NCI-H82 (cell line): ENCODE results near the gene ATP5IF1.

Source experiments
- DNase-seq: peaks from one replicate; lab custom pipeline; 2025; lab: John Stamatoyannopoulos, UW

Gene ATP5IF1

DNA sequence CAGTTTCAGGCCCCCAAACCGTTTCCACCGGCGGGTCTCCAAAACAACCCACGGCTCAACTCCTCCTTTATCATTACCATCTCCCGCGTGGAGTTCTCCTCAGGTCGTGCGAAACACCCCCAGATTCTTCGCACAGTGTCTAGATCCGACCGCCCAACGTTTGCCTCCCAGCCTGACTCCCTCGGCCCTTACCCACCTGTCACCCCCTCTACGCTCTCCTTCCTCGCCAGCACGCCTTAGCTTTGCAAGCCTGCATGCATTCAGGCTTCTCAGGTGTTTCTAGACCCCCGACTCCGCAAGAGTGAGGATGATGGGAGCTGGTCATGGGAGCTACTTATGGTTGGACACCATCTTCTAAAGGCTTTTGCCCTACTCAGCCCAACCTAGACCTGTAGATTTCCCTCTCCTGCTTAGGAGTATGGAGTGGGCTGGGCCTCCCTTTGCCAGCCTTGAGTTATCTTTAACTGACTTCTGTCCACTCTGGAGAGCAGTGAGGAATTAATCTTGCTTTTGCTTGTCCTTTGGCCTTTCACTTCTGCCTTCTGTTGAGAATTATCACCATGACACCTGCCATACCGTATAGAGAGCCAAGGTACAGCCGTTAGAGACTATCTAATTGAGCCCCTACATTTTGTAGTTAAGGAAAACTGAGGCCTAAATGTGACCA, 865 bp downstream of the ATP5IF1 start:
- peak; percentile 51 for DNase-seq

DNA sequence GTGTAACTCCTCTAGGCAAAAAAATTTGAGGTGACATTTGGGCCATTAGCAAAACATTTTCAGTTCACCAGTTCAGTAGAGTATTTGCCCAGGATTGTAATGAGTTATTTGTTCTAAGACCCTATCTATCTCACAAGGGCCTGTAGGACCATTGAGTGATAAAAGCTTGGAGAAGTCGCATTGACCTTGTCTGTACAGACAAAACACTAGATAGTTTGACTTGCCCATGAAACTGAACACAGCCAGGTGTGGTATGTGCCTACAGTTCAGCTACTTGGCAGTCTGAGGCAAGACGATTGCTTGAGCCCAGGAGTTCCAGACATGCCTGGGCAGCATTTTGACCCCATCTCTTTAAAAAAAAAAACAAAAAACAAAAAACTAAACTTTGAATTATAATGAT, 3.1 kb downstream of the ATP5IF1 start:
- DNase-seq: no peak

DNA sequence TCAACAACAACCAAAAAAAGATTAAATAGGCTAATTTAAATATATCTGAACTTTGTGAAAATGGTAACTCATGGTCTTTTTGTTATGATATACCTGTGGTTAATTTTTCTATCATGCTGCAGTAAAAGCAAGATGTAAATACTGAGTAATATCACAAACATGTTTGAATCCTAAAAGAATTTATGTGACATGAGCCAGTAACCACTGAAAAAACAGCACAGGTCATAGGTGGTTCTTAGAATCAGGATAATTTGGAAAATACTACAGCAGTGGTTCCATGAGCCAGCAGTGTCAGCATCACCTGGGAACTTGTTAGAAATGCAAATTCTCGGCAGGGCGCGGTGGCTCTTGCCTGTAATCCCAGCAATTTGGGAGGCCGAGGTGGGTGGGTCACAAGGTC, 4.1 kb downstream of the ATP5IF1 start:
- DNase-seq: no peak

DNA sequence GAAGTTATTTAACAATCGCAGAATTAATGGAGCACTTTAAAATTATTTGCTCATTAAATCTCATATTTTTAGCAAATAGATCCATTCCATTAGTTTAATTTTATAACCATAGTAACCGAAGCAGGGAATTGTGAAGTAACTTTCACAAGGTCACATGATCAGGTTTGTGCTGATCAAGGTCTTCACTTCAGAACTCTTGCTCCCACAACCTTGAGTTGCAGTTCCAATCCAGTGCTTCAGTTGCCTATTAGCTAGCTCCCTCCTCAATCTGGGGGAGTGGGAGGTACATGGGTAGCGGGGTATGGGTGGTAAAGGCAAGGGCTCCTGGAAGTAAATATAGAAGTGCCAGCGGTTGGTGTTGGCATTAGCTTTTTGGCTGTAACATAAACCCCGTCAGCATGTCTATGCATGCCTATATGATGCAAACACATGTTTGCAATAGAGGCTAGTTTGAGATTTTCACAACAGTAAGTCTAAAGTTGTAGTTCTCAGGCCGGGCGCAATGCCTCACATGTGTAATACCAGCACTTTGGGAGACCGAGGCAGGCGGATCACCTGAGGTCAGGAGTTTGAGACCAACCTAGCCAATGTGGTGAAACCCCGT, 5.8 kb downstream of the ATP5IF1 start:
- no peak for DNase-seq

DNA sequence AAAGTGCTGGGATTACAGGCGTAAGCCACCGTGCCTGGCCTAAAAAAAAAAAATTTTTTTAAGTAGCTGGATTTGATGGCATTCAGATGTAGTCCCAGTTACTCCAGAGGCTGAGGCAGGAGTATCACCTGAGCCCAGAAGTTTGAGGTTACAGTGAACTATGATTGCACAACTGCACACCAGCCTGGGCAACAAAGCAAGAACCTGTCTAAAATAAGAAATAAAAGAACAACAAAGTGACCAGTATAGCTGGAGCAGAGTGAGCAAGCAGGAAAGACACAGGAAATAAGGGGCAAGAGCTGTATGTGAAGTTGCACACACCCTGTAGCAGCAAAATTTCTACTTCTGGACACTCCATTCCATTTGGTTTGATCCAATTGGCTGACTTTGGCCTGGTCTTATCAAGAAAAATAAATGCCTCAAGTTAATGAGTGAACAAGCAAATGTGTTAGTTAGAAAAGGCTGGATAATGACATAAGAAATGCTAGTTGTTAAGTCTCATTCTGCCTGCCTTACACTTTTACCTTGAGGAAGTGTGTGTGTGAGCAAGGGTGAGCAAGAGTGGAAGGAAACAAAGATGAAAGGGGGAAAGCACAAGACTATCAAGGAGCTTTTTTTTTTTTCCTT, 7.9 kb downstream of the ATP5IF1 start:
- DNase-seq: no peak

DNA sequence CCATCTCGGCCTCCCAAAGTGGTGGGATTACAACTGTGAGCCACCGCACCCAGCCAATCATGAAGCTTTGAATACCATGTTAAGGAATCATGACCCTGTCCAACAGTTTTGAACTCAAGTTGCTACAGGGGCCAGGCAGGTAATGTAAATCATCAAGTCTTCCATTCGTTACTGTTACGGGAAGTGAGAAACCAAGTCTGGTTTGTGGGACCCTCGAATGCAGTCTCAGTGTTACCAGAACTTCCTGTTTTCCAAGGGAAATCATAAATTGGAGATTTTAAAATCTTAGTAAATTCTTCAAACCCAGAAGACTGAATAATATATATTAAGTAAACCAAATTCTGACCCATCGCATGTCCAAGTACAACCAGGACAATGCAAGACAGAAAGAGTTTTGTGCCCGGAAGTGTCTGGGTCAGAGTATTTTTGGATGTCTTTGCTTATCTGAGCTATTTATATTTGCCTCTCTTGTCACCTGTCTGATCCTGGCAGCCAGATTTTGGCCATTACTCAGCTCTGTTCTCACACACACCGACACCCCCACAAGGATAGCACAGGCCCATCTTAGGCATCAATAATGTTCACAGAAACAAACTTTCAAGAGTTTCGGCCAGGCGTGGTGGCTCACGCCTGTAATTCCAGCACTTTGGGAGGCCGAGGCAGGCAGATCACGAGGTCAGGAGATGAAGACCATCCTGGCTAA, 8.8 kb downstream of the ATP5IF1 start:
- DNase-seq: no peak

DNA sequence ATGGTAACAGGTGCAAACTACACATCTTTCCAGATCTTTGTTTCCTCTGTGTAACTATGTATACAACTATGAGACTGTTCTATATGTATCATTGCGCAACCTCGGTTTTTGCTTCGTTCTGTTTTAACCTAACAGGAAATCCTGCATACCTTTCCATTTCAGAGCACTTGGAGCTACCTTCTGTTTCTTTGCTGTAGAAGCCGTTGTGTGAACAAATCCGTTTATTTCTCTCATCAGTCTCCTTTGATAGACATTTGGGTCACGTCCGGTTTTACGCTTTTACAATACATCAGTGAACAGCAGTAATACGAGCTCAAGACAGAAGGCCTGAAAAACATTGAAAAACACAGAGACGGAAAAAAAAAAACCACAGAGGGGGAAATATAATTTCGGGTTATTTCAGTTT, 10.5 kb downstream of the ATP5IF1 start:
- peak; percentile 28 for DNase-seq

DNA sequence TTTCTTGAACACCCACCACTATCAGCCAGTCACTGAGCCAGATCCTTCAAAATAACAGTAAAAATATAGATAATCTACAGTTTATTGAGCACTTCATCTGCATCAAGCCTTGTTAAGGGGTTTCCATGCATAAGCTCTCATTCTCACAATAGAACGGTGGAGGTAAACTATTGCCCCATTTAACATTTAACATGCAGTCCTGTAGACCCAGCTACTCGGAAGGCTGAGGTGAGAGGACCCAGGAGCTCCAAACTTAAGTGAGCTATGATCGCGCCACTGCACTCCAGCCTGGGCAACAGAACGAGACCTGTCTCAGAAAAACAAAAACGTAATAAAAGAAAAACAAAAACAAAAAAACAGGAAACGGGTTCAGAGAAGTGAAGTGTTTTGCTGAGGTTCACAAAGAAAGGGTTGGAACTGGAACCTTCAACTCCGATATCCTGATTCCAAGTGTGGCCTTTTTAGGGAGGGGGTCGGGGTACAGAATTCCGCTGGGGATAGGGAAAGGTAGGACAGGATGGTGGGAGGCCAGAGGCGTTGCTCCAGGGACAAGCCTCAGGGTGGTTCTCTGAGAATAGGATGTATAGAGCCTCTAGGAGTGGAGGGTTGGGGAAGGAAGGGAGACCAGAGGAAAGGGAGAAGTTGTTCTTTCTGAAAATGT, 11.8 kb downstream of the ATP5IF1 start:
- no peak for DNase-seq

DNA sequence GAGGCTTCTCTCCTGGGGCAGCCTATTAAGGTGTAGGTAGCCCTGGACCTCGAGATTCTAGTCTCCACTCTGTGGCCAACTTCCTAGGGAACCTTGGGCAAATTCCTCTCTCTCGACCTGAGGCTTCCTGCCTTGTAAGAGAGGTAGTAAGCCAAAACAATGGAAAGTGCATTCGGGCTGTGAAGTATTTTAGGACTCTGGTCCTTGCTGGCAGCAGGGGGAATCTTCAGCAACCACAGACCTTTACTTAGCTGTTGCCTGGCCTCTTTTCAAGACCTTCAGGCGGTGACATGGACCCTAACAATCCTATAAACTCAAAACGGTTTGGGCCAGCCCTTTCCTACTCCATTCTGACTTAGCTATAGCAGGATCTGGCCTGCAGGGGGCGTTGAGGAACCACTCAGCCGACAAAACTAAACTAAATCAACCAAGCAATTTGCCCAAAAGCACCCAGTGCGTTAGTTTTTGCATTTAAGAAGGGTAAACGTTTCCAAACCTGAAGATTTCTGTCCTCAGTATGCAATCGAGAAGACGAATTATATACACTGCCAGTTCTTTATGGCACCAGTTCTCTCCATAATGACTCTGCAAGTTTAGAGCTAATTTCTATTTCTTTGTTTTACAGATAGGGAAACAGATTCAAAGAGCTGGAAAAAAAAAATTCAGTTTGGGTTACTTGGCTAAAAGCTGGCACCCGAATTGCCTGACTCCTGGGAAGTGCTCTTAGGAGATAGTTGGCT, 12.5 kb downstream of the ATP5IF1 start:
- DNase-seq: peak; percentile 86

DNA sequence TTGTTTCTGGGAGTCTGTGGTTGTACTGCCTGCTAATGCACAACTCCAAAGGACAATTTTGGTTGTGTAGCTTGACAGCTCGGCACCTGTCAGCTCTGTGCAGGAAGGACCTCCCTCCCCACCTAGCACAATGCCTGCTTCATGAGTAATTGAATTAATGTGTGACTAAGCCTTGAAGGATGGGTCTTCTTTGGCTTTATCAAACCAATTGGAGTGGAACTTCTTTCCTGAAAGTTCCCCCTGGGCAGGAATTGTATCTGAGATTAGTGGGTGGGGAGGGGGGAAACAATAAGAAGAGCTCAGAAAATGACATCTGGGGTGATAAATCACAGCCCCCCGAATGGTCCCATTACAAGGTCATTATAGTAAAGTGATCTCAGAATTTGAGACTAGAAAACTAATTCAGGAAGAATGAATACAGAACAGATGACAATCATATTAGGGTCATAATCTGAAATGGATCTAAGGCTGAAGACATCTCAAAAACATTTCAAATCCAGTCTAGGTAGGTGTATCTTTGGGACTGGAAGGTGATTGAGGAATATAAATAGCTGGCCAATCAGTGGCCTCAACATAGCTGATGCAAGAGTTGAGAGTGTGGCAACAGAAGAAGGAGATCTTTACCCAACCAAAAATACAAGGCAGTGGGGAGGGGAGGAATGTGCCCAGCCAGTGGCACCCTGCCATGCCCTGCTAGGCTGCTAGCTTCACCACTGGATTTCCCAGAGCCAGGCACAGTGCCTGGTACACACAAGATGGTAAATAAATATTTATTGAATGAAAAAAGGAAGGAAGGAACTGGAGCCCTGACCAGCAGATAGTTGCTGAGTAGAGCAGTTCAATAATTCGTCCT, 13.3 kb downstream of the ATP5IF1 start:
- DNase-seq: peak; percentile 96

DNA sequence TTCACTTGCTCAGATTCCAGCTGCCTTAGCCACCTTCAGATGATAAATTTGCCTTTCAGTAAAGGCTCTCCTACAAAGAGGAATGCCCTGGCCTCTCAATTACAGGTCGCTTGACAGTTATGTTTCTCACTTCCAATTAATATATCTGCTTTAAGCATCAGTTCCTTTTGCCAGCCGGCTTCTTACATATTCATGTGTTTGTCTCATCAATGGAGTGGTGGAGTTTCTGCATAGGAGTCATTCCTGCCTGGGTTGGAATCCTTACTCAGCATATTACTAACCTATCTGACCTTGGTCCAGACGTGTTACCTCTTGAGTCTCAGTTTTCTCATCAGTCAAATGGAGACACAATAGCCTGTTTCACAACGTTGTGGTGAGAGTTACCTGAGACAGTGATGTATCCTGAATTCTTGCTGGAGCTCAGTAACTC, 14.0 kb downstream of the ATP5IF1 start:
- no peak for DNase-seq

DNA sequence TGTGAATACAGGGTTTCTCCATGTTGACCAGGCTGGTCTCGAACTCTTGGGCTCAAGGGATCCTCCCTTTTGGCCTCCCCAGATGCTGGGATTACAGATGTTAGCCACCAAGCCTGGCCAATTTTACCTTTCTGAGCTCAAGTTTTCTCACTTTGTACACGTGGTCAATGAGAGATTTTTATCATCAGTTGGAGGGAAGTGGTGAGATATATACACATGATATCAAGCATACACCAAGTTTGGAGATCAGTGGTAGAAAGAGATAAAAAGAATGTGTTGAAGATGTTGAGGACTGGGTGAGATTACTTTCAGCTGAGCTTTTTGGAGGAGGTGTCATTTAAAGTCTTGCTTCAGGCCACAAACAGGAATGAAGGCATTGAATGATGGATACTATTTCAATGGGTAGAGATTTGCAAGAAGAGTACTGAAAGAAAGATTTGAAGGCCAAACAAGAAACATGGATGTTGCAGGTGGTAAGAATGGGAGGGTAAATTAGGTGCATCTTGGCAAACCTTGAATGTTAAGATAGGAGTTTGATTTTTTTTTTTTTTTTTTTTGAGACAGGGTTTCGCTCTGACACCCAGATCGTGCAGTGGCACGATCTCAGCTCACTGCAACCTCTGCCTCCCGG, 20.4 kb downstream of the ATP5IF1 start:
- DNase-seq: no peak

DNA sequence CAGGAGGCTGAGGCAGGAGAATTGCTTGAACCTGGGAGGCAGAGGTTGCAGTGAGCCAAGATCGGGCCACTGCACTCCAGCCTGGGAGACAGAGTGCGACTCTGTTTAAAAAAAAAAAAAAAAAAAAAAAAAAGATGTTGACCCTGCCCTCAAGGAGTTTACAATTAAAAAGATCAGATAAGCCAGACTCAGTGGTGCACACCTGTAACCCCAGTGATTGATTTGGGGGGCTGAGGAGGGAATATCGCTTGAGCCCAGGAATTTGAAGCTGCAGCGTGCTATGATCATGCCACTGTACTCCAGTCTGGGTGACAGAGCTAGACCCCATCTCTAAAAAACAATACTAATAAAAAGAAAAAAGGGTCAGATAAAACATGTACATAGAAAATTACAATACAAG, 21.8 kb downstream of the ATP5IF1 start:
- DNase-seq: no peak

DNA sequence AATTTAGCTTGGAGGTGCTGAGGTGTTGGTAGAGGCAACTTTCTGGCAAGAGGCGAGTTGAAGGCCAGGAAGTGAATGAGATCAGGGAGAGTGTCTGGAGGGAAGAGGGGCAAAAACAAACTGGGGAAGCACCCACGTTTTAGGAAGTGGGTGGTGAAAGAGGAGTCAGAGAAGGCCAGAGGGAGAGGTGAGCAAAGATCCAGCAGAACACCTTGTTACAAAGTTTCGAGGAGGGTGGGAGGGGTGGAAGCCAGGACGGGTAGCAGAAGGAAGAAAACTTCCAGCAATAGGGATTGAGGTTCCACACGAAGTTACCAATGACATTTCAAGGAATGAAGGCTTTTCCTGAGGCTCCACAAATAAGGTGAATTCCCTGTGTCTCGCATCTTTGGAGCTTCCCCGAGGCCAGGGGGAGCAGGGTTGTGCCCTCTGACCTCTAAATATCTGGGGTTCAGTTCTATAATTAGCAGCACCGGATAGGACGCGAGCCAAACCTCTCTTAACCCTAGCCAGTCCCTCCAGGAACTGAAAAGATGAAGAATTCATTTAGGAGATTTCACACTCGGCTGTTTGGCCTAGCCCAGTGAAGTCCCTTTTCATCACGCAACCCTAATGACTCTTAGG, 22.8 kb downstream of the ATP5IF1 start:
- DNase-seq: no peak

DNA sequence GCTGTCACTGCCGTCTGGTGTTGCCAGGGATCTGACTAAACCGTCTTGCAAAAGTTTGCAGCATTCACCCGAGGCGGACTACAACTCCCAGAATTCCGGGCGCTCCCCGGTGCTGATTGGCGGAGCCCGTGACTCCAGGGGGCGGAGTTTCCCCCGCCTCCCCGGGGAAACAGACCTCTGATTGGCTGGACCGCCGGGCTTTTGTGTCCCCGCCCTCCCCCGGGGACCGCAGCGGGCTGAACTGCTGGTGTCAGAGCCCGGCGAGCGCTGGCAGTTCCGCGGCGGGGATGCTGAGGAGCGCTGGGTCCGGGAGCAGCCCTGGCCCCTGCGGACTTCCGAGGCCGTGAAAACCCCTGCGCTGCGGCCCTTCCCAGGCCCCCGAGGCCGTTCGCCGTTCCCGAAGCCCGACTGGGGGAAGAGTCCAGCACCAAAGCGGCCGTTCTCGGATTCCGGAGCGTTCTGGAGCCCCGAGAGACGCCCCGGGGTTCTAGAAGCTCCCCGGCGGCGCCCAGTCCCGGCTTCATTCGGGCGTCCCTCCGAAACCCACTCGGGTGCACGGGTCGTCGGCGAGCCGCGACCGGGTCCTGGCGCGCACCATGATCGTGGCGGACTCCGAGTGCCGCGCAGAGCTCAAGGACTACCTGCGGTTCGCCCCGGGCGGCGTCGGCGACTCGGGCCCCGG, 23.5 kb downstream of the ATP5IF1 start, which contains the start of gene SESN2:
Gene SESN2, plus strand, starts transcription at position 267 of the 682 bp plus-strand sequence. Its CDS starts 330 bp downstream, at position 597.
- DNase-seq: peak; percentile 100

DNA sequence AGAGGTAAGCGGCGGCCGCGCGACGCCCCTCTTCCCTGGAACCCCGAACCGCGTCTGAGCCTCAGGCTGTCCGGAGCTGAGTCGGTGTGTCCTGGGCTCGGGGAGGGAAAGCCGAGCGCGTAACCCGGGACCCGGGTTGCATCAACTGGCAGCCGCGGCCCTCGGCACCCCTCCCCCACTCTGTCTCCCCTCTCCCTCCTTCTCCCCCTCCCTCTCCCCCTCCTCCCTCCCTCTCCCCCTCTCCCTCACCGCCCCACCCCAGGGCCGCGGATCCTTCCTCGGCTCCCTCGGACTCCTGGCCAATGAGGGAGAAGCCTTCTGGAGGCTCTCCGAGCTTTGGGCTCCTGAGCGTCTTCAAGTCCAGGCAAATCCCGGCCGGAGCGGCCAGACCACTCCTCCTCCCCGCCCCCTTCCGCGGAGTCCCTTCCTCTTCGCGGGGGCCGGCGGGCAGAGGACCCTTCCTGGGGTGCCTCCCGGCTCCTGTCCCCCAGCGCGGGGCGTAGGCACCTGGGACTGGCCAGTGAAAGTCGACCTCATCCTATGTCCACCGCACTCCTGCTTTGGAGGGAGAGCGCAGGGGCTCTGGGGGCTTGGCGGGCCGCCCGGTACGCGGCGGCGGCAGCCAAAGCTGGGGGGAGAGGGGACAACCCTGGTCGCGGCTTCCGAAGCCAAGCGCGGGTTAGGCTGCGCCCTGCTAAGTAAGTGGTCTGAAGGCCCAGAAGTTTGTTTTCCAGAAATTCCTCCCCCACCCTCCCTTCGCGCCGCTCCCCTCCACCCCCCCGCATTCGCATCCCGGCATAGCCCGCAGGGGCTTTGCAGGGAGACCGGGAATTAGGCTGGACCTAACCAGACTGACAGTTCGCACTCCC, 24.2 kb downstream of the ATP5IF1 start:
- DNase-seq: peak; percentile 86

DNA sequence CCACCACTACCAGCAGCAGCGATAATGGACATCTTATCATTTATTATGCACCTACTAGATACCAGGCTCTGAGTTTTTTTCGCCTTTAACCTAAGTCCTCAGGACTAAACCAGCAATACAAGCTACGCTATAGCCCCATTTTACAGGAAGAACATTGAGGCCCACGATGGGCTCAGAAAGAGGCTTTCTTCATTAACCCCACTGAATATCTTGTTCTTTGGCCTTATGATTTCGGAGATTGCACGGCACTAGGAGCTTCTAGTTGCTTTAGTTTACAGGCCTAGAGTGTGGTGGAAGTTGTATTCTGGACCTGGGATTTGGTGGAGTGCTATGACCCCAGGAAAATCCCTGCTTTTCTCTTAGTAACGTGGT, 24.9 kb downstream of the ATP5IF1 start:
- DNase-seq: no peak

DNA sequence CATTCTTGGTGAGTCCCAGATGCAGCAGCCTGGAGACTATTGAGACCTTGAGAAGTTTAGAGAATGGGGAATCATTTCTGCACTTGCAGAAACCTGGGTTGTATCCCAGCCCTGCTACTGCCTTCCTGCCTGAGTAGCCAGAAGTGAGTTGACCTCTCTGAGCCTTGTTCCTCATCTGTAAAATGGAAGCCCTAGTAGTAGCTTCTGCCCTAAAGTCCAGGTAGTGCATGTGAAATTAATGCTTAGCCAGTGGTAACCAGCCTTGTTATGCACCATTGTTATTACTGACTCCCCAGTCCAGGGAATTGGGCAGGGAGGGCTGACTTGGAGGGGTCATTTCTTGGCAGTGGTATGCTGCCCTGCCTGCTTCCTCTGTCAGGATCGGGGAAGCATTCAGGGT, 29.0 kb downstream of the ATP5IF1 start:
- no peak for DNase-seq
